AML-193 (cell line): ENCODE measurements around the gene DNER.
A peak's percentile ranks its signal among the peaks of the same experiment; 100 is the strongest.
"Not testable (repeated sequence)": the region's sequence is repeated elsewhere in the genome, so short reads cannot be mapped to it uniquely, and the experiment has no call there.

Source experiments
- DNase-seq, 2 experiments: peaks; one replicate each; lab custom pipeline; 2025; lab: John Stamatoyannopoulos, UW

DNER gene

GRCh38 chr2:229340086-229340760, 374.1 kb downstream of the DNER start:
- DNase-seq = no peak

- DNase-seq = no peak
Measured at GRCh38 chr2:229339618-229340017, 374.7 kb downstream of the DNER start.

- not testable (repeated sequence) for DNase-seq
Measured at GRCh38 chr2:229339171-229339570, 375.2 kb downstream of the DNER start.

- no peak for DNase-seq
Measured at GRCh38 chr2:229335877-229336346, 378.4 kb downstream of the DNER start.

GRCh38 chr2:229335330-229335729, 379.0 kb downstream of the DNER start:
- DNase-seq = no peak

GRCh38 chr2:229330952-229331351, 383.4 kb downstream of the DNER start:
- DNase-seq = peak; percentile 93

- DNase-seq = no peak
Measured at GRCh38 chr2:229319558-229319957, 394.8 kb downstream of the DNER start.

- no peak for DNase-seq
Measured at GRCh38 chr2:229314117-229314516, 400.2 kb downstream of the DNER start.

GRCh38 chr2:229313591-229313990, 400.8 kb downstream of the DNER start:
- peak; percentile 40 to 43 for DNase-seq
